GM12801 (cell line): ENCODE measurements around the gene FUT2.

Experiments
- TF ChIP-seq, protein P1 (sequence below): IDR thresholded peaks from one replicate; pipeline ENCODE4 v1.5.1; 2011; ENCODE audit warnings: control low read depth; ENCODE audit not compliant: insufficient read length; ENCODE audit errors: extremely low read depth

The FUT2 gene

DNA sequence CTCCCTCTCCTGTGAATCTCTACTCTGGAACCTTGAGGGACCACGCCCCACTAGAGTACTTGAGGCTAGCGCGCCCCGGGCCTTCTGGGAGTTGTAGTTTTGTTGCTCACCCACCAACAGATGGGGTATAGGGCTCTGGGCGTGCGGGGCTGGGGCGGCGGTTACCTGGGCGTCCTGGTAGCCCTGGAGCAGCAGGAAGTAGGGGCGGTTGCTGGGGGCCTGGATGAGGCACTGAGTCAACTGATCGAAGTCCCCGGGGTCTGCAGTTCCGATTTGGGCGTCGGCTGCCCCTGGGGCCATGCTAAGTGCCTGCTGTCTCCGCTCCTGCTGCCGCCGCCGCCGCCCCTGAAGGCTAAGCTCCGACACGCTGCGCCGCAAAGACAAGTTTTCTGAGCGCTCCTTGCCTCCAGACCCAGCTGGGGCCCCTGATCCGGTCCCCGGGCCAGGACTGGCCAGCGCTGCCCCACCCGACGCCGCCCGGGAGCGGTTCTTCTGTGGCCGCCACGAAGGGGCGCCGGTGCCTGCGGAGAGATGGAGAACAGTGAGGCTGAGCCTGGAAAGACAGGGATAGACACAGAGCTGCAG lies 39.4 kb downstream of the FUT2 start:
- TF ChIP-seq, protein P1, sequence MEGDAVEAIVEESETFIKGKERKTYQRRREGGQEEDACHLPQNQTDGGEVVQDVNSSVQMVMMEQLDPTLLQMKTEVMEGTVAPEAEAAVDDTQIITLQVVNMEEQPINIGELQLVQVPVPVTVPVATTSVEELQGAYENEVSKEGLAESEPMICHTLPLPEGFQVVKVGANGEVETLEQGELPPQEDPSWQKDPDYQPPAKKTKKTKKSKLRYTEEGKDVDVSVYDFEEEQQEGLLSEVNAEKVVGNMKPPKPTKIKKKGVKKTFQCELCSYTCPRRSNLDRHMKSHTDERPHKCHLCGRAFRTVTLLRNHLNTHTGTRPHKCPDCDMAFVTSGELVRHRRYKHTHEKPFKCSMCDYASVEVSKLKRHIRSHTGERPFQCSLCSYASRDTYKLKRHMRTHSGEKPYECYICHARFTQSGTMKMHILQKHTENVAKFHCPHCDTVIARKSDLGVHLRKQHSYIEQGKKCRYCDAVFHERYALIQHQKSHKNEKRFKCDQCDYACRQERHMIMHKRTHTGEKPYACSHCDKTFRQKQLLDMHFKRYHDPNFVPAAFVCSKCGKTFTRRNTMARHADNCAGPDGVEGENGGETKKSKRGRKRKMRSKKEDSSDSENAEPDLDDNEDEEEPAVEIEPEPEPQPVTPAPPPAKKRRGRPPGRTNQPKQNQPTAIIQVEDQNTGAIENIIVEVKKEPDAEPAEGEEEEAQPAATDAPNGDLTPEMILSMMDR = no peak

DNA sequence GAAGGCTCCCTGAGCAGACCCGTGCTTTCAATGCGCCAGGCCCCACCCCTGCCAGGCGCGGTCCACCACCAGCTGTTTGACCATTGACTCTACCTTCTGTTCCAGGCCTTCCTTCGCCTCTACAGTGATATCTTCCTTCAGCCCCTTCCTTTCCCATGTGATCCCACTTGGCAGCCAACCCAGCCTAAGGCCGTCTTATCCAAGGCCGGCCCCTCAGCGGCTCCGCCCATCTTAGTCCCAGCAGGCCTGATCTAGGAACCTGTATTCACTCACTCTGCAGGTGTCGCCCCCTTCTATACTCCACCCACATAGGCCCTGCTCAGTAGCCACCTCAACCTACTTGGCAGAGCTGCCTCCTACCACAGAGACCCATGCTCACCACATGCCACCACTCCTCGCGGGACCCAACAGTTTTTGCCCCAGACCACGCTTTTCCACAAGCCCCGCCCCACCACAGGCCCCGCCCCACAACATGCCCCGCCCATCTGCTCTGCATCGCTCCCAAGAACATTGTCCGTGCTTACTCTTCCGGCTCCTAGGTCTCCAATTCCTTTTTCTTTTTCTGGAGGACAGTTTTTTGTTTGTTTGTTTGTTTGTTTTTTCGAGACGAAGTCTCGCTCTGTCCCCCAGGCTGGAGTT lies 41.7 kb downstream of the FUT2 start:
- TF ChIP-seq, protein P1 = no peak

GRCh38 chr19:48738557-48739403 lies 43.0 kb downstream of the FUT2 start:
- TF ChIP-seq, protein P1 = no peak

DNA sequence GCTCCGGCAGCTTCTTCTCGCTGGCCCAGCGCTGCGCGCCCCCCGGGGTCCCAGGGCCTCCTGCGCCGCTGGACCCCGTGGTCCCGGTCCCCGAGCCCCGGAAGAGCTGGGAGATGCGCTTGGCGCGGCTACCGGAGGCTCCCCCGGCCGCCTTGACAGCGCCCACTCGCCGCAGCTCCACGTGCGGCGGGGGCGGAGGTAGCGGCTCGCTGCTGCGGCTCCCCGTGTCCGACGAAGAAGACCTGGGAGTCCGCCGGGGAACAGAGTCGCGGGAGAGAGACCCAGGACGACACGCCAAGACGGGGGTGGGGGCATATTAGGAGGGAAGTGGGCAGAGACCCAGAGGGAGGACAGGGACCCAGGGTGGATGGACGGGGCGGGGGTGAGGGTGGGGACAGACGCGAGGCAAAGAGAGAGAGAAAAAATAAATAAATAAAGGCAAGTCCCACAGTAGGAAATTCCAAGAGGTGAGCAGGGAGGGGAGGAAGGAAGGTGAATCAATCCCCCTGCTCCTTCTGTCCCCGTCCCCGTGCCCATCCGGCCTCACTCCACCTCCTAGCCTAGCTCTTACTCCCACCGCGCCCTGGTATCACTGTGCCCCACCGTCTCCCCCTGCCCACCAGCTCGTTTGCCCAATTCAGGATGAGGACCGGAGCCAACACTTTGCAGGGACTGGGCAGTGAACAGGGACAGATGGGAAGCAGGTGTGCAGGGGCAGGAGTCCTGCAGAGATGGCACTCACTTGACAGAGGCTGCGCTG lies 43.8 kb downstream of the FUT2 start:
- TF ChIP-seq, protein P1 = no peak

- TF ChIP-seq, protein P1 = no peak
Measured at GRCh38 chr19:48740164-48740972, 44.6 kb downstream of the FUT2 start, which contains the start of gene RASIP1. Gene RASIP1, minus strand, starts transcription at chr19:48740610. Its CDS starts 328 bp downstream, at chr19:48740282.

GRCh38 chr19:48741129-48741999 lies 45.6 kb downstream of the FUT2 start:
- TF ChIP-seq, protein P1 = no peak
